HG02678 (cell line): ENCODE results near the gene SEMA5A.

Source experiments
- ATAC-seq: cut with Tn5 transposase; IDR thresholded peaks from one replicate; pipeline ENCODE4 v1.9.1; 2021; ENCODE audit warnings: mild to moderate bottlenecking, moderate library complexity; ENCODE audit not compliant: unreplicated experiment

SEMA5A gene

DNA sequence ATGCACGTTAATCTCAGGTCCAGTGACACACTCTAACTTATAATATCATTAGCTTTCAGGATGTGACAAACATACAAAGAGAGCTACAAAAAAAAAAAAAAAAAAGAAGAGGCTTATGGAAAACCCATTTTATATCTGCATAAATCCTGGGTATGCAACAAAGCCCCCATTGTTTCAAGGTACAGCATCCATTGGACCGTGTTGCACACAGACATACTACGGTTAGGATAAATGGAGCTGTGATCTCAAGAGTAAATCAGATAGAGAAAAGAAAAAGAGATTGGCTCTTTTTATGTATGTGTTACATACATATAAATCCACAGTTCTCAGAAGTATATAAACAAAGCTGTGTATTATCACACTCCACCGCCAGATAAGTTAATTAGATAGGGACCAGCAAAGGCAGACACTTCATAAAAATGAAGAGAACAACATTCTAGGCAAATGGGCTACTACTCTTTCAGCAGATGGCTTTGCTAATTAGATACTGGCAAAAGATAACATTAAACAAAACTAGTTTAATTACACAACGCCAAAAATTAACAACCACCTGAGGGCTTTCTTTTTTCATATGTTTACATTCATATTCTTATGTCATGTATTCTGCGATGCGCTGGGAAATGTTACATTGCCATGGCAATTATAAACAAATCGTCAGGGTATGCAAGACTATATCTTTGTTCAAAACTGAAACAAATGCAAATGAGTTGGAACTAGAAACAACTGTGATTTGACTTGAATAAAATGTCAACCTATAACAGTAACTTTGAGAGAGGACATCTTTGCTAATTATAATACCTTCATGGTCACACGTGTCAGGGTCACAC is 304.2 kb downstream of the SEMA5A start:
- ATAC-seq: no peak

DNA sequence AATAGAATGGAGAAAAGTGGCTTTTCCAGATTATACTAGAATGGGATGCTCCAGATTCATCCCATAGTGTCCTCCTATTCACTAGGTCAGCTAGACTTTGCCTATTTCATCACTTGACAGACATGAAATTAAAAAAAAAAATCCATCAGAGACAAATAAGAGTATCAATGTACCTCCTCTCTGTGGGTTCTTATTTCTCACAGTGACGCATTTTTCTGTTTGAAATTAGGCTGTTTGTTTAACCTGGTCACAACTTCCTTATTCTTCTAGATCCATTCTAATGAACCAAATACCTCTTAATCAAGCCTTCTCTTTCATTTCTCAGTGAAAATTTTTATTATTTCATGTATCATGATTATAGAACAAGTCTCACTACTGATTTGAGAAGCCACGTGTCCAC is 305.4 kb downstream of the SEMA5A start:
- no peak for ATAC-seq

- no peak for ATAC-seq
Measured at GRCh38 chr5:9239626-9240025, 306.2 kb downstream of the SEMA5A start.

DNA sequence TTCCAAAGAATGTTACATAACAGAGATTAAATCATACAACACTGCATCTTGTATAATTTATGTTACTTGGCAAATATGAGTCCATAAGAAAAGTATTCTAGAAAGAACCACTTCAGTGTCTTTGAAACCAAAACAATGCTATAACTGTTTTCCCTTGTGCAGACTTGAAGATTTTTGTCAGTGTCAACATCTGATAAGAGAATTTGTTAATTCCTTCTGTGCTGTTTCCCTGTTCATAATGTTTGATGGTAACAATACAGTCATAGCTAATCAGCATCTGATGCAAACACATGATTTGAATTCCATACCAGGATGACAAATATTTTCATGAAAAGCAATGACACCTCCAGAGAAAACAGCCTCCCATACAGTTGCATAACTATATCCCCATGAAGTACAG is 306.8 kb downstream of the SEMA5A start:
- ATAC-seq: no peak

DNA sequence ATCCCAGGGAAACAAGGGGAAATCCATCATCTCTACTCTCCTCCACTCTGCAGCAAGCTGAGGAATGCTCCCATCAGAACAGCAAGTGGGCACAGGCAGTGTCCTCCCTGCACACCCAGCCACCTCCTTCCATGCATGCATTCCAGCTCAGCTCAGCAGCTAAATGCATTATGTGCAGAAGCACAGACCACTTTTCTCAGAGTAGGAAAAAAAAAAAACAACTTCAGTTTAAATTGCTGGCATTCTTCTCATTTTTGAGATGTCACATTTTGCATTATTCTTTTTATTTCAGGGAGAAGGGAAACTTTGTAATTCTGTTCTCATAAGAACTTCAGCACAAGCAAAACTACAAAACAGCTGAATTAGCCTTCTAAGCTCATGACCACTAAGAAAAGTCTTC is 312.2 kb downstream of the SEMA5A start:
- ATAC-seq: no peak

GRCh38 chr5:9233035-9233434 is 312.8 kb downstream of the SEMA5A start:
- no peak for ATAC-seq

DNA sequence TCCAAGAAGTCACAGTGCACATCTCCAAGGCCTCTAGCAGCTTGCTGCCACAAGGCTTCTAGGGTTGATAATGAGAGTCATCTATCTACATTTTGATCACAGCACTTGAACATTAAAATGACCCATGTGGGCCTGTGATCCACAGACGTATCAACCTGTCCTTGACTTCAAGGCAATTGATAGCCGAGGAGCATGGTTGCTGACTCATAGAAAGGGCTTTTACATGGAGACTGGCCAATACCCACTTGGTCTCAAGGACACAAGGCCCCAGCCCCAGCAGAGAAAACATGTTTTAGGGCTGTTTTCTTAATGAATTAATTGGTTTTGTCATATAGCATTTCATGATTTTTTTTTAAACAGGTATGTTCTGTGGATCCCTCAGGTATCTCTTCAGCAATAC is 314.0 kb downstream of the SEMA5A start:
- ATAC-seq: no peak

- no peak for ATAC-seq
Measured at GRCh38 chr5:9230355-9230754, 315.5 kb downstream of the SEMA5A start.

DNA sequence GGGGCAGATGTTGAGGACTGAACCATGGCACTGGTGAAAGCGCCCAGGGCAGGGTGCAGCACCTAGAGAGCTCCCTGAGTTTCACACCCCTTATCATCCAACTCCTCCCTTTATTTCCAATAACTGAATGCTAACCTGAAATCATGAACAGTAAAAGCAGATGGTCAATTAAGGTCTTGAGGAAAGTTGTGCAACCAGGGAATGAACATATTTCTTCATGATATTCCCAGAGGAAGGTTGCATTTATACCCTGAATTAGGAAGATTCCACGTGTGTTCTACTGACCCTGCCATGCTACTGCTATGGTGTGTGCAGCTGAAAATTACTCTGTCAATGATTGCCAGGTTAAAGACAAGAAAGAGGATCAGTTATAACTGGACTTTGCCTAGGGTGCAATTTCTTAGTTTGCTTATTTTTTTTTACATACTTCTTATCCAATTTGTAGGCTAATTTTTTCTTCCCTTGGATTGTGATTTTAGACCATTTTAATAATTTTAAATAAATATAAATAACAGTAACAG is 319.8 kb downstream of the SEMA5A start:
- no peak for ATAC-seq

- no peak for ATAC-seq
Measured at GRCh38 chr5:9222054-9222976, 323.6 kb downstream of the SEMA5A start.

DNA sequence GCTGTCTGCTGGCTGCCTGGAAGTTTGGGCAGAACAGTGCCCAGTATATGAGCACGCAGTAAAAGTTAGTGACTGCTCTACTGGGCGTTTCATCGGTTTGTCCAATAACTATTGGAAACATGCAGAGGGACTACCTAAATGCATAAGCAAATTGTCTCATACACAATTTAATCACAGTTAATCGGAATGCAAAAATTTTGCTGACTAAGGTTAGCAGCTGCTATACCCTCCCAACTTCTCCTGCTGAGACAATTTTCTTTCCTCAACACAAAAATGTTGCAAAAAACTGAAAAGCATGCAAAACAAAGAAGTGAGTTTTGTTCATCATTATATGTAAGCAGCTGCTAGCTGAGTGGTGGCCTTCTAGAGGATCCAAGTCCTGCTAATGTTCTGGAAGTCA is 327.5 kb downstream of the SEMA5A start:
- ATAC-seq: no peak

DNA sequence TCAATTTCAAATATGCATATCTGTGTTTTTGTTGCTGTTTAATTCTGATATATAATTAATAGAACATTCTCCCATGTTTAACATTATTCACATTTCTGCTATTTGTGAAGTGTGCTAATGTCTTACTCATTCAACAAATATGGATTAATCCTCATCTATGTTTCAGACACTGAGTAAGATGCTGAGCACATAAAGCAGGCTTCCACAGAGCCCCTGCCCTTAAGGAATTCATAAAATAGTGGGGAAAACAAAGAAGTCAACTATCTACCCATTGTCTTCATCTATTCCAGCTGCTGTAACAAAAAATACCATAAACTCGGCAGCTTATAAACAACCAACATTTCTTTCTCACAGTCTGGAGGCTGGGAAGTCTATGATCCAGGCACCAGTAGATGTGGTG is 333.3 kb downstream of the SEMA5A start:
- ATAC-seq: no peak

- no peak for ATAC-seq
Measured at GRCh38 chr5:9209846-9210492, 335.9 kb downstream of the SEMA5A start.

DNA sequence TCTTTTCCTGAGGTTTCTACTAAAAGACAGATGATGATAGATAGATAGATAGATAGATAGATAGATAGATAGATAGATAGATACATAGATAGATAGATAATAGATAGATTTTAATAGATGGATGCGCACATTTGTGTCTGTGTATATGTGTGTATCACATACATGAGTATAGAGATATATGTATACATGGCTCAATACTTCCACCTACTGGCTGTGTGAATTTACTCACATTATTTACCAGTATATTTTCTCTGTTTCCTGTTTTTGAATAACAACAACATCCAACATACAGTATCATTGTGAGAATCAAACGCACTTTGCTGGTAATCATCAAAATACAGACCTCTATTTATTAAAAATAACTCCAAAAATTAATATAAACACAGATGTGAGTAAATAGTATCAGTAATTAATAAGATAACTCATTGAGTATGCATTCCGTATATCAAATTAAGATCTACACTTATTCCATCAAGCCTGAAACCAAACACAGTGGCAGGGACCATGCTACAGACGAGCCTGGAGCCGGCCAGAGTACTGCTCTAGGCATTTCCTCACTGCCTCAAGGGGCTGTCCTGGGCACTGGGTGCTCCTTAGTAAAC is 338.0 kb downstream of the SEMA5A start:
- peak; percentile 66 for ATAC-seq

DNA sequence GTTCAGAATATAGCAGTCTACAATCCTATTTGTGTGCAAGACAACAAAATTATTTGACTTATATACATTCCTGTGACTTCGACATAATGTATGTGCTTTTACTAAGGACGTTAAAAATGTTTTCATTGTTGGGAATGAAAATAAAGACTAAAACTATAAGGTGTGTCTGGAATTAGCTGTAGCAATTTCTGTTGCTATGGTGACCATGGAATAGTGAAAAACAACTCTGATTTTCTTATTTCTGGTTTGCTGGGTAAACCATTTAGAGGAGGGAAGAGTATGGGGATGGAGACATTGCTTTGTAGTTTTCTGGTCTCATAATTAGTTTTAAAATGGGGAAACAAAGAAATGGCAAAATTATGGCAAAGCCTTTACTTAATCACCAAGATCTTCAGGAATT is 343.2 kb downstream of the SEMA5A start:
- ATAC-seq: no peak

- no peak for ATAC-seq
Measured at GRCh38 chr5:9201761-9202160, 344.1 kb downstream of the SEMA5A start.

DNA sequence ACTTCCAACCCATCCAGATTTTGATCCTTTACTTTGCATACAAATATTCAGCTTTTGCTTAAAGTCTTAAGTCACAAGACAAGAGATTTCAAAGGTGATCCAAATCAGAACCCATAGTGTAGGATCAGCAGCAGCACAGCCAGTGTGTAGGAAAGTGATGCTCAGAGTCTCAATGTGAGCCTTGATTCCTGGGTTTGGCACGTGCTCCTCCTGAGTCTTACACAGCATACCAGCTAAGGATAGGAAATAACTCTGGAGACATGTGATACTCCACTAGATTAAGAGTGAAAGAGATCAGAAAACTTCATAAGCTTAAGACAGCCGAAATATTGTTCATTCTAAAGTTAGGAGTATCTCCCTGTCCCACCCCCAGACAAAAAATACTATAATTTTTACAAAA is 344.9 kb downstream of the SEMA5A start:
- no peak for ATAC-seq

- no peak for ATAC-seq
Measured at GRCh38 chr5:9198394-9198793, 347.5 kb downstream of the SEMA5A start.

GRCh38 chr5:9197881-9198260 is 348.0 kb downstream of the SEMA5A start:
- ATAC-seq: peak; percentile 94

GRCh38 chr5:9196403-9197227 is 349.3 kb downstream of the SEMA5A start:
- no peak for ATAC-seq
